ENCODE data around the gene UNC5C. TPM values are rescaled to one million over a fixed set of nuclear protein-coding genes. Genes with fewer than 3 reads are reported as not detected.

The UNC5C gene
- total RNA-seq, 1 donor from 2014 or later = 14.3 TPM

GRCh38 chr4:95470622-95471021, 78.2 kb downstream of the UNC5C start:
- DNase-seq (ENCODE audit: low spot score in 2 of 2) (no peak), FAIRE-seq (no peak)

- no peak for FAIRE-seq
- no peak for DNase-seq (ENCODE audit: low spot score in 2 of 2)
Observed at GRCh38 chr4:95469617-95470016, 79.2 kb downstream of the UNC5C start.

- FAIRE-seq (no peak), DNase-seq (ENCODE audit: low spot score in 2 of 2) (no peak)
Observed at GRCh38 chr4:95466791-95467190, 82.0 kb downstream of the UNC5C start.

- FAIRE-seq = no peak
- no peak for DNase-seq (ENCODE audit: low spot score in 2 of 2)
Observed at GRCh38 chr4:95465010-95465409, 83.8 kb downstream of the UNC5C start.

GRCh38 chr4:95462921-95463320, 85.9 kb downstream of the UNC5C start:
- FAIRE-seq = no peak
- DNase-seq (ENCODE audit: low spot score in 2 of 2) = no peak

GRCh38 chr4:95457353-95457752, 91.4 kb downstream of the UNC5C start:
- FAIRE-seq (no peak), DNase-seq (ENCODE audit: low spot score in 2 of 2) (no peak)

- no peak for FAIRE-seq
- no peak for DNase-seq (ENCODE audit: low spot score in 2 of 2)
Observed at GRCh38 chr4:95450294-95450693, 98.5 kb downstream of the UNC5C start.

- FAIRE-seq = no peak
Observed at GRCh38 chr4:95446173-95446572, 102.6 kb downstream of the UNC5C start.

GRCh38 chr4:95445251-95445650, 103.5 kb downstream of the UNC5C start:
- DNase-seq (ENCODE audit: low spot score in 2 of 2) (no peak), FAIRE-seq (no peak)

More at GRCh38 chr4:95446173-95446572, 102.6 kb downstream of the UNC5C start:
- no peak for DNase-seq (ENCODE audit: low spot score in 2 of 2)

- no peak for FAIRE-seq
- no peak for DNase-seq (ENCODE audit: low spot score in 2 of 2)
Observed at GRCh38 chr4:95444812-95445211, 104.0 kb downstream of the UNC5C start.

GRCh38 chr4:95439896-95440295, 108.9 kb downstream of the UNC5C start:
- DNase-seq (ENCODE audit: low spot score in 2 of 2) (no peak), FAIRE-seq (no peak)

- DNase-seq (ENCODE audit: low spot score in 2 of 2) (no peak), FAIRE-seq (no peak)
Observed at GRCh38 chr4:95439071-95439470, 109.7 kb downstream of the UNC5C start.

GRCh38 chr4:95432466-95432865, 116.3 kb downstream of the UNC5C start:
- DNase-seq (ENCODE audit: low spot score in 2 of 2) (no peak), FAIRE-seq (no peak)

- DNase-seq (ENCODE audit: low spot score in 2 of 2) = no peak
- no peak for FAIRE-seq
Observed at GRCh38 chr4:95431678-95432077, 117.1 kb downstream of the UNC5C start.

- FAIRE-seq = no peak
- no peak for DNase-seq (ENCODE audit: low spot score in 2 of 2)
Observed at GRCh38 chr4:95429416-95429815, 119.4 kb downstream of the UNC5C start.

- DNase-seq (ENCODE audit: low spot score in 2 of 2) = no peak
- no peak for FAIRE-seq
Observed at GRCh38 chr4:95428291-95429070, 120.3 kb downstream of the UNC5C start.

- FAIRE-seq (no peak), DNase-seq (ENCODE audit: low spot score in 2 of 2) (no peak)
Observed at GRCh38 chr4:95426455-95426854, 122.3 kb downstream of the UNC5C start.

- FAIRE-seq (no peak), DNase-seq (ENCODE audit: low spot score in 2 of 2) (no peak)
Observed at GRCh38 chr4:95422436-95422835, 126.3 kb downstream of the UNC5C start.

- DNase-seq (ENCODE audit: low spot score in 2 of 2) = no peak
- FAIRE-seq = no peak
Observed at GRCh38 chr4:95421869-95422268, 126.9 kb downstream of the UNC5C start.

GRCh38 chr4:95417531-95417930, 131.2 kb downstream of the UNC5C start:
- DNase-seq (ENCODE audit: low spot score in 2 of 2) (no peak), FAIRE-seq (no peak)

GRCh38 chr4:95415346-95415771, 133.4 kb downstream of the UNC5C start:
- FAIRE-seq (no peak), DNase-seq (ENCODE audit: low spot score in 2 of 2) (no peak)

- FAIRE-seq (no peak), DNase-seq (ENCODE audit: low spot score in 2 of 2) (no peak)
Observed at GRCh38 chr4:95411371-95412088, 137.2 kb downstream of the UNC5C start.
